Hepatocyte (in vitro differentiated cells): ENCODE data around the gene POU3F1.

Source experiments
- EZH2 ChIP-seq: fragments of 200-600 bp; sonication (generic); IDR thresholded peaks from 2 replicates; pipeline ENCODE4 v1.6.1; 2016; ENCODE audit warnings: antibody characterized with exemption, mild to moderate bottlenecking, borderline replicate concordance
- EZH2phosphoT487 ChIP-seq: fragments of 200-600 bp; sonication (generic); IDR thresholded peaks from one replicate; pipeline ENCODE4 v1.6.1; 2018; ENCODE audit warnings: antibody characterized with exemption, mild to moderate bottlenecking, low read depth, moderate library complexity; ENCODE audit not compliant: unreplicated experiment, severe bottlenecking
- TF ChIP-seq, protein P1 (sequence below): fragments of 200-600 bp; sonication (generic); IDR thresholded peaks from 2 replicates; pipeline ENCODE4 v1.5.1; 2016; ENCODE audit warnings: antibody characterized with exemption, mild to moderate bottlenecking; ENCODE audit not compliant: poor library complexity

DNA sequence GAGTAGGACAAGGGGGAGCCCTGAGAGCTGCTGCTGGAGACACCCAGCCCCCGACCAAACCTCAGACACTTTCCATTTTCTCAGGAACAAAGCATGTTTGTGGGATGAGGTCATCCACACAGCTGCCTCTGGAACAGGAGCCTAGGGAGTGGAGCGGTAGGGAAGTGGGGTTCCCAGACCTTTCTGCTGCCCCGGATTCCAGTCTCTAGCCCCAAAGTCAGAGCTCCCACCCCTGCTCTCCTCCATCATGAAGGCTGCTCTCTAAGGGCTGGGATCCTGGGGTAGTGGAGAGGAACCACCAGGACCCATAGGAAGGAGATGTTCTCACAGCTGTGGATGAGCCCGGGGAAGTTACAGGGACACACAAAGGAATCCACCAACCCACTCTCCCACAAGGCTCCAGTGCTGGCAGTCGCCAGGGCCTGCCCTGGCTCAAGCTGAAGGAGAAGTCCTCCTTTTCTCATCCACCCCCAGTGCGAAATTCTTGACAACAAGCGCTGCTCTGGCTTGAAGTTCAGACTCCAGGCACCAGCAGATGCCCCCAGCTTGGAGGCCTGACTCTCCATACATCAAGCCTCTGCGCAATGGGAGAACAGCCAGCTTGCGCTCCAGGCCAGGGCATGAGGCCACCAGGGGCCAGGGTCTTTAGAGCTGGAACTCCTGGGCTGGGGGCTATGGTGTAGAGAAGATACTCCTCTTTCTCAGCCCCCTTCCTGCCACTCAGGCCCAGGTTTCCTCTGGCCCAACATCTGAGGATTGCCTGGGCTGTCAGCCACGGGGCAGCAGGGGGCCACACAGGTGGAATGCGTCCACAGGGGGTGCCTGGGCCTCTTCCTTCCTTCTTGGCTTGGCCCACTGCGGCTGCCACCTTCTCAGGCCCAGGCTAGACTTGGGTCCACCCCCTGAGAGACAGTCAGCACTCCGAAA is 45.8 kb downstream of the POU3F1 start:
- TF ChIP-seq EZH2 (no peak), EZH2phosphoT487 (no peak)
- TF ChIP-seq, protein P1, sequence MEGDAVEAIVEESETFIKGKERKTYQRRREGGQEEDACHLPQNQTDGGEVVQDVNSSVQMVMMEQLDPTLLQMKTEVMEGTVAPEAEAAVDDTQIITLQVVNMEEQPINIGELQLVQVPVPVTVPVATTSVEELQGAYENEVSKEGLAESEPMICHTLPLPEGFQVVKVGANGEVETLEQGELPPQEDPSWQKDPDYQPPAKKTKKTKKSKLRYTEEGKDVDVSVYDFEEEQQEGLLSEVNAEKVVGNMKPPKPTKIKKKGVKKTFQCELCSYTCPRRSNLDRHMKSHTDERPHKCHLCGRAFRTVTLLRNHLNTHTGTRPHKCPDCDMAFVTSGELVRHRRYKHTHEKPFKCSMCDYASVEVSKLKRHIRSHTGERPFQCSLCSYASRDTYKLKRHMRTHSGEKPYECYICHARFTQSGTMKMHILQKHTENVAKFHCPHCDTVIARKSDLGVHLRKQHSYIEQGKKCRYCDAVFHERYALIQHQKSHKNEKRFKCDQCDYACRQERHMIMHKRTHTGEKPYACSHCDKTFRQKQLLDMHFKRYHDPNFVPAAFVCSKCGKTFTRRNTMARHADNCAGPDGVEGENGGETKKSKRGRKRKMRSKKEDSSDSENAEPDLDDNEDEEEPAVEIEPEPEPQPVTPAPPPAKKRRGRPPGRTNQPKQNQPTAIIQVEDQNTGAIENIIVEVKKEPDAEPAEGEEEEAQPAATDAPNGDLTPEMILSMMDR = no peak
